ENCODE measurements around the gene DCAF12L2.

- TF ChIP-seq EZH2phosphoT487 (IDR thresholded peaks at IDR 0.05; ENCODE audit: insufficient read depth, low read depth) = no peak
- TF ChIP-seq EZH2 (IDR thresholded peaks at IDR 0.05; ENCODE audit: insufficient read depth, poor library complexity, severe bottlenecking) = no peak
These were observed 4.6 kb upstream of the DCAF12L2 start for GRCh38 chrX:126170720-126171119.
